GM03348 (cell line): ENCODE data around the gene CNTN4.

Experiments used
- DNase-seq: peaks from one replicate; pipeline ENCODE4 v3.0.0; 2012; ENCODE audit warnings: low spot score

CNTN4 gene

DNA sequence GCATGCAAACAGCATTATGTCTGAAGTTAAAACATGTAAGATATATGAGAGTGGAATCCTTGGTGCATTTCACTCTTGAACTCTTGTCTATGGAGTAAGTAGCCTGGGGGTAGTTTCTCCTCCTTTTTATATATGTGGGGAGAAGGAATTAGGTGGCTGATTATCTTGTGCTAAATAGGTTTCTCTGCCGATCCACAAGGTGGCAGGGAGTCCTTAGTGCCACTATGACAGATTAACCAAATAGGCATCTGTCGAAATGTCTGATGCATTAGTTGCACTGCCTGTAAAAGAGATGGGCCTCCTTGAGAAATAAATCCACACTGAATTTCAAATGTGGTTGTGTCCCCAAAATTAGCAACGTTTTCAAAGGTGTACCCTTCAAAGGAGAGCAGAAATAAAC lies 170.1 kb downstream of the CNTN4 start:
- no peak for DNase-seq

- no peak for DNase-seq
Observed at GRCh38 chr3:2274526-2274925, 175.9 kb downstream of the CNTN4 start.

DNA sequence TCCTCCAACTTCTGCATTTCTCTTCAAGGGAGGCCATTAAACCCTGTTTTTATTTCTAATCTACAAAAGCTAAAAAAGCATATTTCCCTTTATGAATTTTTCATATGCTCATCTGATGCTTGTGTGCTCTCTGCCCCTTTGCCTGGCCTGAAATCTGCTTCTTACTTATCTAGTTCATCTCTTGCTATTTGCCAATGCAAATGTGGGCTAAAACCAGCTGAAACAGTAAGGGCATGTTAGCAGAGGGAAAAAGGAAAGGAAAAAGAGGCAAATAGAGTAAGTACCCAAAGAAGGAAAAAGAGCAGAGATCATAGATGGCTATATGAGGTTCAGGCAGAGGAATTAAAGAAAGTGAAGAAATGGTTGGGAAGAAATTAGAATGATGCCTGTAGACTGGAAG lies 185.2 kb downstream of the CNTN4 start:
- no peak for DNase-seq

GRCh38 chr3:2300938-2301337 lies 202.3 kb downstream of the CNTN4 start:
- no peak for DNase-seq

DNA sequence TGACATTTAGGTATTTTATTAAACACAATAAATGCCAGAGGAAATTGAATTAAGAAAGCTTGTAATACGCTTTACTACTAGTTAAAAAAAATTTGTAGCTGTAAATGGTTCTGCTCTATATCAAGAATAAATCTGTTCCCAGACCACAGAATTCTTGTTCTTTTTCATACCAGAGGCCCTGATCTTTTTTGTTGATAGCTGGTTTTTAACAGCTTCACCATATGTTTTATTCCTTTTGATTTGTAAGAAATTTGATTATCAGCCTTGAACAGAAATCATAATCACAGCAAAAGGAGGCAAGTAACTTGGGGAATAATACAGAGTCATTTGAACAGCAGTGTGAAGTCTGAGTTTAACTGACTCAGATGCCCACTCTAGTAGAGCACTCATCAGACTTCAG lies 202.7 kb downstream of the CNTN4 start:
- DNase-seq, result no peak

DNA sequence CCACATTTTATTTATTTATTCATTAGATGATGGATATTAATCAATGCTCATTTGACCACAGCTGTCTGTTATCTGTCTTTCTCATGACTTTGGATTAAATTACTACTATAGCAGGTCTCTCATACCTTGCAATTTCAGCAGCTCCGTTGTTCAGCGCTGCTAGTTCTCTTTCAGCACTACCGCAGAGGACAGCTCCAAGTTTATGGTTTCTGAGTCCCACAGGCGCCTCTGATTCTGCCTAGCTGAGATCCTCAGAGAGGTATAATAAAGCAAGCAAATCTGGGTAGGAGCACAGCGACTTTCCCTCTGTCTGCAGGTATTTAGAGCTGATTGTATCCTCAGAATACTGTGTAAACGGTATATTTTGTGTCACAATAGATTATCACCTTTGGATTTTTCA lies 204.9 kb downstream of the CNTN4 start:
- peak; percentile 1 for DNase-seq

DNA sequence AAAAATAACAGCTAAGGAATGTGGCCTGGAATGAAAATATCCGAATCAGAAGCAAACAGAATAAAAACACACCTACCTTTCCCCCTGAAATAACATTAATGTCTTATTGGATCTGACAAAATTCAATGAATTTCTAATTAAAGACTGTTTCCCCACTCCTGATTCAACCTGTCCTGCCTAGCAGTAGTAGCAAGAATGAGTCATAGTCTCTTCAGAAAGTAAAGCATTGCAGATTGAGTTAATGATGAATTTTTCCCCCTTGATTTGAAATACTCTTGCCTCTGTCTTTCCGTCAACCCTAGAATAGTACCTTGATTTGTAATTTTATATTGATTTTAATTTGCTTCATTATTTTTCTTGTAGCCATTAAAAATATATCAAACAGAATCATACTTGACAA lies 212.4 kb downstream of the CNTN4 start:
- DNase-seq, result no peak

DNA sequence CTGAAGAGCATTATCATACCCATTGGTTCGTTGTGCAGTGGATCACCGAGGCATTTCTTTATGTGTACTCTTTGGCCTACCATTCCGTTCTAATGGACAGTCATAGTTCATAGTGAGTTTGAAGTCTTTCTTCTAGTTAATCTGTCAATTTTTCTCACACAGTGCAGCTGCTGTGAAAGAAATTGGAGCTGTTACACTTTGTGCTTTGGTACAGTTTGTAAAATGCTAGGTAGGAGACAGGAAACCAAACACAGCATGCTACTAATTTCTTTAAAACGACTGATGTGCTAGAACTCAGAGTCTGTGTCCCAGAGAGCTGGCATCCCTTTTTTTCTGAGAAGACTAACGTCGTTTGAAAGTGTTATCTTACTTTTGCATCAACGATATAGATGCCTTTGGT lies 218.9 kb downstream of the CNTN4 start:
- no peak for DNase-seq

- DNase-seq, result no peak
Observed at GRCh38 chr3:2334921-2335320, 236.3 kb downstream of the CNTN4 start.

GRCh38 chr3:2343031-2343682 lies 244.5 kb downstream of the CNTN4 start:
- no peak for DNase-seq

DNA sequence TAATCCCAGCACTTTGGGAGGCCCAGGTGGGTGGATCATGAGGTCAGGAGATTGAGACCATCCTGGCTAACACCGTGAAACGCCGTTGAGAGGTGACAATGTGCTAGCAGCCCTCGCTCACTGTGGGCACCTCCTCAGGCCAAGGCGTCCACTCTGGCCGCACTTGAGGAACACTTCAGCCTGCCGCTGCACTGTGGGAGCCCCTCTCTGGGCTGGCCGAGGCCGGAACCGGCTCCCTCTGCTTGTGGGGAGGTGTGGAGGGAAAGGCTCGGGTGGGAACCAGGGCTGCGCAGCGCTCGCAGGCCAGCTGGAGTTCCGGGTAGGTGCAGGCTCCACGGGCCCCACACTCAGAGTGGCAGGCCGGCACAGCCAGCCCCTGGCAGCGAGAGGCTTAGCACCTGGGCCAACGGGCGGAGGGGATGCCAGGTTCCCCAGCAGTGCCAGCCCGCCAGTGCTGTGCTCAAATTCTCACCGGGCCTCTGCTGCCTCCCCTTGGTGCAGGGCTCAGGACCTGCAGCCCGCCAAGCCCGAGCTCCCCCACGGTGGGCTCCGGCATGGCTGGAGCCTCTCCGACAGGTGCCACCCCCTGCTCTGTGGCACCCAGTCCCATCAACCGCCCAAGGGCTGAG lies 253.6 kb downstream of the CNTN4 start:
- no peak for DNase-seq

GRCh38 chr3:2354702-2355101 lies 256.0 kb downstream of the CNTN4 start:
- no peak for DNase-seq

- DNase-seq, result no peak
Observed at GRCh38 chr3:2356298-2356950, 257.8 kb downstream of the CNTN4 start.

GRCh38 chr3:2360815-2361214 lies 262.1 kb downstream of the CNTN4 start:
- DNase-seq, result no peak

GRCh38 chr3:2362122-2362521 lies 263.5 kb downstream of the CNTN4 start:
- DNase-seq, result no peak

GRCh38 chr3:2363854-2364253 lies 265.2 kb downstream of the CNTN4 start:
- DNase-seq, result no peak

DNA sequence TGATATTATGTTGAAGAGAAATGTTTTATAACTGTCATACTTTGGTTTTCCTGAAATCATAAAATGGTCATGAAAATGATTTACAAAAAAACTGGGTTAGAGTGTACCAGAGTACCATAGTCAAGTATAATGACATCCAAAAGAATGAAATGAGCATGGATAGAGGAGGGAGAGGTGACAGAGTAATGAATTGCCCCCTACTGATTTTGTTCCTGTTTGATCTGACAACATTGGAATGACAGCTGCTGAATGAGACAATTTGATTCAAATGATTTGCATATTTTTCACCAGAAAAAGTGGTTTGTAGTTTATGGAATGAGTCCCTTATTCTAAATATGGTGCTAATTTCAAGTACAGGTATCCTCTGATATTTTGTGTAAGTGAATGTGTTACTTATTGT lies 271.7 kb downstream of the CNTN4 start:
- DNase-seq, result no peak

DNA sequence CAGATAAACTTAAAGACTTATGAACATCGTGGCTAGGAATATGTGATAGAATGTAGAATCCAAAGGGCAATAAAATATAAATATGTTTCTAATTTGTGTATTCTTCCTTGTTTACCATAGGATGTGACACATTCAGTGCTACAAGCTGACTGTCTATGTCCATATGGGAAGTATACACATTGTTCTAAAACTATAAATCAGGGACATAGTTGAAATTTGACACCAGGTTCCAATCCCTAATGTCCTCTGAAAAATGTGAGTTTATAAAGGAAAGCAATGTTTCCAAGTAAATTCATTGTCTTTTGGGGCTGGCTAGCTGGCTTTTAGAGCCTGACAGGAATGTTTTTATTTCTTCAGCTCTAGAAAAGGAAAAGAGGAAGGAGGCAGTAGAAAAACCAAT lies 273.6 kb downstream of the CNTN4 start:
- DNase-seq, result no peak

- DNase-seq, result no peak
Observed at GRCh38 chr3:2375376-2375775, 276.7 kb downstream of the CNTN4 start.

GRCh38 chr3:2377281-2377680 lies 278.6 kb downstream of the CNTN4 start:
- DNase-seq, result no peak

- no peak for DNase-seq
Observed at GRCh38 chr3:2390926-2391532, 292.4 kb downstream of the CNTN4 start.

GRCh38 chr3:2391896-2392295 lies 293.2 kb downstream of the CNTN4 start:
- DNase-seq, result no peak

DNA sequence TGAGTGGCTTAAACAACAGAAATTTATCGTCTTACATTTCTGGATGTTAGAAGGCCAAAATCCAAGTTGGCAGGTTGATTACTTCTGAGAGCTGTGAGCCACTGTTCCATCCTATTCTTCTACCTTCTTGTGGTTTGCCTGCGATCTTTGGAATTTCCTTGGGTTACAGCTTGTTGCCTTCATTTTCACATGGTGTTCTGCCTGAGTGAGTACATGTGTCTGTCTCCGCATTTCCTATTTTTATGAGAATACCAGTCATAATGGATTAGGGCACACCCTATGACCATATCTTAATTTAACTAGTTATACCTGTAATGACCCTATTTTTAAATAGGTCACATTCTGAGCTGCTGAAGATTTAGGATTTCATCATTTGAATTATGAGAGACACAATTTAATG lies 294.3 kb downstream of the CNTN4 start:
- no peak for DNase-seq
